HL-60 (cell line): Measurements from ENCODE around the gene ATP1A1.

Experiments used
- GABPA ChIP-seq: IDR thresholded peaks from 2 replicates; pipeline ENCODE4 v1.6.1; 2012; ENCODE audit warnings: low read depth
- POLR2AphosphoS5 ChIP-seq: IDR thresholded peaks from 2 replicates; pipeline ENCODE4 v1.6.1; 2012; ENCODE audit warnings: low read depth
- SPI1 ChIP-seq: IDR thresholded peaks from 2 replicates; pipeline ENCODE4 v1.6.1; 2012; ENCODE audit warnings: low read depth, mild to moderate bottlenecking, borderline replicate concordance
- TF ChIP-seq, protein P1 (sequence below): IDR thresholded peaks from one replicate; pipeline ENCODE4 v1.5.1; 2011; ENCODE audit warnings: low read length, control low read depth, inconsistent platforms; ENCODE audit not compliant: insufficient read depth
- TF ChIP-seq, protein P2 (sequence below): IDR thresholded peaks from 2 replicates; pipeline ENCODE4 v1.6.1; 2012; ENCODE audit warnings: low read depth; ENCODE audit not compliant: insufficient replicate concordance

GRCh38 chr1:116359060-116359830, 13.8 kb upstream of the ATP1A1 start:
- TF ChIP-seq, protein P1, sequence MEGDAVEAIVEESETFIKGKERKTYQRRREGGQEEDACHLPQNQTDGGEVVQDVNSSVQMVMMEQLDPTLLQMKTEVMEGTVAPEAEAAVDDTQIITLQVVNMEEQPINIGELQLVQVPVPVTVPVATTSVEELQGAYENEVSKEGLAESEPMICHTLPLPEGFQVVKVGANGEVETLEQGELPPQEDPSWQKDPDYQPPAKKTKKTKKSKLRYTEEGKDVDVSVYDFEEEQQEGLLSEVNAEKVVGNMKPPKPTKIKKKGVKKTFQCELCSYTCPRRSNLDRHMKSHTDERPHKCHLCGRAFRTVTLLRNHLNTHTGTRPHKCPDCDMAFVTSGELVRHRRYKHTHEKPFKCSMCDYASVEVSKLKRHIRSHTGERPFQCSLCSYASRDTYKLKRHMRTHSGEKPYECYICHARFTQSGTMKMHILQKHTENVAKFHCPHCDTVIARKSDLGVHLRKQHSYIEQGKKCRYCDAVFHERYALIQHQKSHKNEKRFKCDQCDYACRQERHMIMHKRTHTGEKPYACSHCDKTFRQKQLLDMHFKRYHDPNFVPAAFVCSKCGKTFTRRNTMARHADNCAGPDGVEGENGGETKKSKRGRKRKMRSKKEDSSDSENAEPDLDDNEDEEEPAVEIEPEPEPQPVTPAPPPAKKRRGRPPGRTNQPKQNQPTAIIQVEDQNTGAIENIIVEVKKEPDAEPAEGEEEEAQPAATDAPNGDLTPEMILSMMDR: no peak
- no peak for TF ChIP-seq POLR2AphosphoS5
- TF ChIP-seq, protein P2, sequence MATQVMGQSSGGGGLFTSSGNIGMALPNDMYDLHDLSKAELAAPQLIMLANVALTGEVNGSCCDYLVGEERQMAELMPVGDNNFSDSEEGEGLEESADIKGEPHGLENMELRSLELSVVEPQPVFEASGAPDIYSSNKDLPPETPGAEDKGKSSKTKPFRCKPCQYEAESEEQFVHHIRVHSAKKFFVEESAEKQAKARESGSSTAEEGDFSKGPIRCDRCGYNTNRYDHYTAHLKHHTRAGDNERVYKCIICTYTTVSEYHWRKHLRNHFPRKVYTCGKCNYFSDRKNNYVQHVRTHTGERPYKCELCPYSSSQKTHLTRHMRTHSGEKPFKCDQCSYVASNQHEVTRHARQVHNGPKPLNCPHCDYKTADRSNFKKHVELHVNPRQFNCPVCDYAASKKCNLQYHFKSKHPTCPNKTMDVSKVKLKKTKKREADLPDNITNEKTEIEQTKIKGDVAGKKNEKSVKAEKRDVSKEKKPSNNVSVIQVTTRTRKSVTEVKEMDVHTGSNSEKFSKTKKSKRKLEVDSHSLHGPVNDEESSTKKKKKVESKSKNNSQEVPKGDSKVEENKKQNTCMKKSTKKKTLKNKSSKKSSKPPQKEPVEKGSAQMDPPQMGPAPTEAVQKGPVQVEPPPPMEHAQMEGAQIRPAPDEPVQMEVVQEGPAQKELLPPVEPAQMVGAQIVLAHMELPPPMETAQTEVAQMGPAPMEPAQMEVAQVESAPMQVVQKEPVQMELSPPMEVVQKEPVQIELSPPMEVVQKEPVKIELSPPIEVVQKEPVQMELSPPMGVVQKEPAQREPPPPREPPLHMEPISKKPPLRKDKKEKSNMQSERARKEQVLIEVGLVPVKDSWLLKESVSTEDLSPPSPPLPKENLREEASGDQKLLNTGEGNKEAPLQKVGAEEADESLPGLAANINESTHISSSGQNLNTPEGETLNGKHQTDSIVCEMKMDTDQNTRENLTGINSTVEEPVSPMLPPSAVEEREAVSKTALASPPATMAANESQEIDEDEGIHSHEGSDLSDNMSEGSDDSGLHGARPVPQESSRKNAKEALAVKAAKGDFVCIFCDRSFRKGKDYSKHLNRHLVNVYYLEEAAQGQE: no peak
- TF ChIP-seq GABPA: no peak
- TF ChIP-seq SPI1: no peak
